IMR-90 (cell line): ENCODE measurements around the gene MRPS25. TPM values are rescaled to one million over a fixed set of nuclear protein-coding genes. Genes with fewer than 3 reads are reported as not detected.

Source experiments
- ATAC-seq: fragments of 200-7000 bp; cut with Tn5 transposase; 2 replicates; pipeline ENCODE4 v1.9.1; 2020; ENCODE audit warnings: low read depth, mild to moderate bottlenecking, moderate library complexity
- BruUV-seq: library from RNA; stranded (reverse); fragments of 400-500 nt; replicated peaks from 2 replicates; lab custom pipeline; 2021; lab: Mats Ljungman, UMichigan
- CTCF ChIA-PET: fragments of 300-600 bp; formaldehyde crosslinking; extraction: SDS; loops from one replicate; lab custom pipeline; 2021; ENCODE audit warnings: antibody characterized with exemption; lab: Yijun Ruan, JAX
- POLR2A ChIA-PET: fragments of 300-600 bp; sonication (Branson Sonifier 250); formaldehyde crosslinking; loops from one replicate; lab custom pipeline; 2022; ENCODE audit warnings: antibody characterized with exemption; ENCODE audit not compliant: unreplicated experiment; lab: Charles Lee
- DNase-seq: peaks from one replicate; pipeline ENCODE4 v3.0.0; 2013
- H2AFZ ChIP-seq: replicated peaks from 2 replicates; pipeline ENCODE3; 2013; ENCODE audit warnings: low read length, mild to moderate bottlenecking; ENCODE audit not compliant: poor library complexity
- H2AK5ac ChIP-seq: 2 replicates; pipeline ENCODE4 v1.6.1; 2013; ENCODE audit warnings: low read depth, low read length, inconsistent platforms
- H2AK9ac ChIP-seq: replicated peaks from 2 replicates; pipeline ENCODE3; 2013; ENCODE audit warnings: mild to moderate bottlenecking, low read depth, low read length, moderate library complexity; ENCODE audit not compliant: poor library complexity
- H2BK120ac ChIP-seq: 2 replicates; pipeline ENCODE4 v1.6.1; 2013; ENCODE audit warnings: low read depth, low read length, inconsistent platforms
- H2BK15ac ChIP-seq: 3 replicates; pipeline ENCODE4 v1.6.1; 2013; ENCODE audit warnings: low read depth, low read length, inconsistent platforms
- H2BK20ac ChIP-seq: 2 replicates; pipeline ENCODE4 v1.6.1; 2013; ENCODE audit warnings: low read depth, mild to moderate bottlenecking, inconsistent platforms, low read length, moderate library complexity
- H2BK5ac ChIP-seq: 2 replicates; pipeline ENCODE4 v1.6.1; 2013; ENCODE audit warnings: mild to moderate bottlenecking, low read depth, low read length, inconsistent platforms; ENCODE audit not compliant: poor library complexity, severe bottlenecking
- H3K14ac ChIP-seq: replicated peaks from 2 replicates; pipeline ENCODE4 v1.6.1; 2013; ENCODE audit warnings: low read depth, low read length, inconsistent platforms
- H3K18ac ChIP-seq: 2 replicates; pipeline ENCODE4 v1.6.1; 2013; ENCODE audit warnings: low read depth, low read length, control low read depth
- H3K23ac ChIP-seq: 2 replicates; pipeline ENCODE4 v1.6.1; 2013; ENCODE audit warnings: low read depth, low read length, inconsistent platforms
- H3K27ac ChIP-seq: 2 replicates; pipeline ENCODE4 v1.5.1; 2013; ENCODE audit warnings: mild to moderate bottlenecking, control low read depth, low read length; ENCODE audit not compliant: insufficient read depth
- H3K27me3 ChIP-seq: 2 replicates; pipeline ENCODE4 v1.6.1; 2013; ENCODE audit warnings: low read length; ENCODE audit not compliant: control insufficient read depth, insufficient read depth
- H3K36me3 ChIP-seq: 2 replicates; pipeline ENCODE4 v1.6.1; 2013; ENCODE audit warnings: low read length, mixed read lengths; ENCODE audit not compliant: control insufficient read depth, insufficient read depth
- H3K4ac ChIP-seq: 2 replicates; pipeline ENCODE4 v1.6.1; 2013; ENCODE audit warnings: low read depth, low read length, inconsistent platforms
- H3K4me1 ChIP-seq: 2 replicates; pipeline ENCODE4 v1.6.1; 2013; ENCODE audit warnings: low read length, mixed read lengths; ENCODE audit not compliant: control insufficient read depth, insufficient read depth
- H3K4me2 ChIP-seq: 2 replicates; pipeline ENCODE4 v1.6.1; 2013; ENCODE audit warnings: low read depth, mild to moderate bottlenecking, control low read depth, low read length, moderate library complexity
- H3K4me3 ChIP-seq: 2 replicates; pipeline ENCODE4 v1.5.1; 2013; ENCODE audit warnings: low read depth, mild to moderate bottlenecking, control low read depth, low read length, moderate library complexity; ENCODE audit not compliant: insufficient read depth
- H3K56ac ChIP-seq: 2 replicates; pipeline ENCODE4 v1.6.1; 2013; ENCODE audit warnings: low read length, inconsistent platforms; ENCODE audit not compliant: insufficient read depth; ENCODE audit errors: extremely low read depth
- H3K79me1 ChIP-seq, 2 experiments: 2 replicates each; pipeline ENCODE4 v1.6.1; 2013; ENCODE audit warnings: low read length in 2 of 2, inconsistent platforms in 1 of 2, low read depth in 1 of 2
- H3K9ac ChIP-seq: 2 replicates; pipeline ENCODE4 v1.6.1; 2013; ENCODE audit warnings: low read depth, low read length, control low read depth
- H3K9me1 ChIP-seq: 2 replicates; pipeline ENCODE4 v1.6.1; 2013; ENCODE audit warnings: low read length, inconsistent platforms; ENCODE audit not compliant: insufficient read depth
- H3K9me3 ChIP-seq: 2 replicates; pipeline ENCODE4 v1.6.1; 2013; ENCODE audit warnings: low read length; ENCODE audit not compliant: control insufficient read depth, insufficient read depth
- H4K20me1 ChIP-seq: 2 replicates; pipeline ENCODE4 v1.6.1; 2013; ENCODE audit warnings: low read length, inconsistent platforms; ENCODE audit not compliant: insufficient read depth
- H4K5ac ChIP-seq: 2 replicates; pipeline ENCODE4 v1.6.1; 2013; ENCODE audit warnings: mild to moderate bottlenecking, low read depth, low read length, control low read depth
- H4K8ac ChIP-seq, 2 experiments: 2 replicates each; pipeline ENCODE4 v1.6.1; 2013; ENCODE audit warnings: low read depth in 2 of 2, low read length in 2 of 2, control low read depth in 1 of 2, inconsistent platforms in 1 of 2
- H4K91ac ChIP-seq: 2 replicates; pipeline ENCODE4 v1.6.1; 2013; ENCODE audit warnings: low read depth, low read length, inconsistent platforms; ENCODE audit not compliant: insufficient read depth
- BHLHE40 ChIP-seq: fragments of 150-350 bp; IDR thresholded peaks from 2 replicates; pipeline ENCODE4 v1.6.1; 2016; ENCODE audit warnings: mild to moderate bottlenecking, low read depth, low read length
- CEBPB ChIP-seq: IDR thresholded peaks from 2 replicates; pipeline ENCODE4 v1.6.1; 2012; ENCODE audit warnings: low read depth, low read length, improper control_type of control experiment
- CHD1 ChIP-seq: IDR thresholded peaks from 2 replicates; pipeline ENCODE4 v1.6.1; 2012; ENCODE audit warnings: low read depth, low read length, improper control_type of control experiment
- CTCF ChIP-seq: conservative IDR thresholded peaks from 2 replicates; pipeline ENCODE4 v1.5.1; 2012; ENCODE audit warnings: mild to moderate bottlenecking, low read depth, low read length, improper control_type of control experiment
- ELK1 ChIP-seq: fragments of 150-350 bp; IDR thresholded peaks from 2 replicates; pipeline ENCODE4 v1.6.1; 2016; ENCODE audit warnings: low read depth, mild to moderate bottlenecking, low read length, moderate library complexity, borderline replicate concordance
- FOS ChIP-seq: fragments of 150-350 bp; IDR thresholded peaks from 2 replicates; pipeline ENCODE4 v1.6.1; 2016; ENCODE audit warnings: low read depth, low read length
- MAFK ChIP-seq: IDR thresholded peaks from 2 replicates; pipeline ENCODE4 v1.6.1; 2012; ENCODE audit warnings: low read depth, low read length, improper control_type of control experiment
- MAZ ChIP-seq: IDR thresholded peaks from 2 replicates; pipeline ENCODE4 v1.6.1; 2012; ENCODE audit warnings: low read depth, mild to moderate bottlenecking, low read length, improper control_type of control experiment, moderate library complexity, borderline replicate concordance
- MXI1 ChIP-seq: IDR thresholded peaks from 2 replicates; pipeline ENCODE4 v1.6.1; 2012; ENCODE audit warnings: low read depth, mild to moderate bottlenecking, low read length, moderate library complexity, borderline replicate concordance
- NFE2L2 ChIP-seq: fragments of 150-350 bp; IDR thresholded peaks from 2 replicates; pipeline ENCODE4 v1.6.1; 2016; ENCODE audit warnings: low read depth, mild to moderate bottlenecking, low read length
- POLR2A ChIP-seq: IDR thresholded peaks from 2 replicates; pipeline ENCODE4 v1.6.1; 2012; ENCODE audit warnings: mild to moderate bottlenecking, low read depth, low read length
- RAD21 ChIP-seq: IDR thresholded peaks from 2 replicates; pipeline ENCODE4 v1.6.1; 2012; ENCODE audit warnings: low read length, improper control_type of control experiment
- RCOR1 ChIP-seq: IDR thresholded peaks from 2 replicates; pipeline ENCODE4 v1.6.1; 2012; ENCODE audit warnings: mild to moderate bottlenecking, low read length, improper control_type of control experiment; ENCODE audit not compliant: insufficient replicate concordance
- RFX5 ChIP-seq: IDR thresholded peaks from 2 replicates; pipeline ENCODE4 v1.8.0; 2012; ENCODE audit warnings: low read depth, mild to moderate bottlenecking, low read length, moderate library complexity
- SMC3 ChIP-seq: fragments of 150-350 bp; IDR thresholded peaks from 2 replicates; pipeline ENCODE4 v1.6.1; 2016; ENCODE audit warnings: low read depth, mild to moderate bottlenecking, antibody characterized with exemption, low read length, moderate library complexity
- USF2 ChIP-seq: fragments of 150-350 bp; IDR thresholded peaks from 2 replicates; pipeline ENCODE4 v1.6.1; 2017; ENCODE audit warnings: mild to moderate bottlenecking, antibody characterized with exemption, low read length, low read depth
- WGBS, 2 experiments: methylation state at CpG; one replicate each; pipeline versions ENCODE4 v1.1.5 to v1.1.7; 2013; ENCODE audit warnings: missing lambda C conversion rate in 2 of 2; ENCODE audit not compliant: insufficient read length in 1 of 2; ENCODE audit errors: extremely low coverage in 2 of 2; 5-methylcytosine and 5-hydroxymethylcytosine counted together
- dilution Hi-C: fragments of 300-500 bp; cut with HindIII; formaldehyde crosslinking; loops from one replicate; pipeline ENCODE4 v1.14.3; 2018; ENCODE audit warnings: low sequenced_read_pairs; ENCODE audit not compliant: unreplicated experiment
- in situ Hi-C: fragments of 300-500 bp; cut with MboI; formaldehyde crosslinking; loops from 3 replicates; pipeline ENCODE4 v1.14.3; 2019; ENCODE audit warnings: low sequenced_read_pairs, inconsistent platforms, mixed read lengths
- intact Hi-C: fragments of 100-400 bp; cut with micrococcal nuclease; formaldehyde crosslinking; loops from 2 replicates; pipeline ENCODE4 v1.10.0; 2022
- polyA plus RNA-seq, 3 experiments: library from polyadenylated mRNA; depleted of rRNA; stranded (reverse); fragments of >200 nt; gene quantifications; 2 replicates each; pipeline ENCODE4 v1.2.3, GENCODE V29; 2012; ENCODE audit warnings: low replicate concordance in 1 of 3
- total RNA-seq: library from RNA; depleted of rRNA; stranded (reverse); fragments of >200 nt; gene quantifications from 2 replicates; pipeline ENCODE4 v1.2.3, GENCODE V29; 2012

Gene MRPS25
- total and polyA plus RNA-seq, 2 of the 4 experiments (the other 2 are of a cell fraction), result 9.0 to 20.8 TPM

- H3K27ac ChIP-seq, result no peak overlapping the region
- DNase-seq (no peak), ATAC-seq (no peak)
- H3K9ac ChIP-seq, result no peak overlapping the region
- H3K36me3 ChIP-seq, result peaks cover 48% of the 10 kb centered on the region
- peaks cover 3% of the 10 kb centered on the region; the same call in 1 of the 2 replicates for H3K9me1 ChIP-seq
- no peak overlapping the region for H4K91ac ChIP-seq
- no peak overlapping the region for H4K5ac ChIP-seq
- no peak overlapping the region for H3K18ac ChIP-seq
- no peak overlapping the region for H3K4ac ChIP-seq
- no peak overlapping the region for H2BK20ac ChIP-seq
- in situ Hi-C loops (no loop called here), dilution Hi-C loops (no loop called here), intact Hi-C loops (no loop called here)
- H2BK5ac ChIP-seq, result no peak overlapping the region
- no peak overlapping the region for H3K23ac ChIP-seq
- H2BK15ac ChIP-seq, result no peak overlapping the region
- H3K56ac ChIP-seq, result no peak overlapping the region
- ChIA-PET POLR2A (no interaction called here), CTCF (interaction anchor here (0.6 kb wide), 1 partner anchor 12 kb away, joined by 4 read pairs; no protein-coding TSS in a partner anchor)
- no peak overlapping the region for H4K8ac ChIP-seq
- TF ChIP-seq POLR2A (no peak), USF2 (no peak), MAFK (no peak), FOS (no peak), RAD21 (no peak), ELK1 (no peak), CTCF (no peak), NFE2L2 (no peak), CHD1 (no peak), MXI1 (no peak), RFX5 (no peak), RCOR1 (no peak), BHLHE40 (no peak), SMC3 (no peak), CEBPB (no peak), MAZ (no peak)
- H2AK5ac ChIP-seq, result no peak overlapping the region
- H3K27me3 ChIP-seq, result no peaks in the 10 kb centered on the region
- no CpG with 5 or more reads among the region's 2 CpGs for WGBS, 2 experiments
- H4K20me1 ChIP-seq, result peaks cover 6% of the 10 kb centered on the region; the same call in 1 of the 2 replicates
- no peaks in the 10 kb centered on the region for H3K9me3 ChIP-seq
- H3K79me1 ChIP-seq, result peaks cover 0 to 13% of the 10 kb centered on the region in 2 experiments; a peak in 2 of 4 replicates
- H3K4me1 ChIP-seq, result no peaks in the 10 kb centered on the region
- no peak overlapping the region for H2BK120ac ChIP-seq
- no peak overlapping the region for H3K14ac ChIP-seq
- no peak overlapping the region for H2AK9ac ChIP-seq
- H3K4me2 ChIP-seq, result no peak overlapping the region
- BruUV-seq, result no TSS peak
- H2AFZ ChIP-seq, result no peak overlapping the region
- H3K4me3 ChIP-seq, result no peak overlapping the region
Observed at GRCh38 chr3:15017191-15017590, 47.9 kb downstream of the MRPS25 start.
